22Rv1 (cell line): ENCODE results near the gene HOXD3.

Experiments
- CTCF ChIP-seq: fragments of 450-650 bp; IDR thresholded peaks from 2 replicates; pipeline ENCODE4 v1.5.1; 2017; ENCODE audit warnings: mild to moderate bottlenecking
- ZFX ChIP-seq: fragments of 450-650 bp; IDR thresholded peaks from 2 replicates; pipeline ENCODE4 v1.6.1; 2017; ENCODE audit warnings: antibody characterized with exemption, borderline replicate concordance

- TF ChIP-seq ZFX, result no peak
- TF ChIP-seq CTCF, result no peak
These were observed 31.9 kb upstream of the HOXD3 start for GRCh38 chr2:176124947-176125771.
